ENCODE measurements around the gene NTF4.

The NTF4 gene

DNA sequence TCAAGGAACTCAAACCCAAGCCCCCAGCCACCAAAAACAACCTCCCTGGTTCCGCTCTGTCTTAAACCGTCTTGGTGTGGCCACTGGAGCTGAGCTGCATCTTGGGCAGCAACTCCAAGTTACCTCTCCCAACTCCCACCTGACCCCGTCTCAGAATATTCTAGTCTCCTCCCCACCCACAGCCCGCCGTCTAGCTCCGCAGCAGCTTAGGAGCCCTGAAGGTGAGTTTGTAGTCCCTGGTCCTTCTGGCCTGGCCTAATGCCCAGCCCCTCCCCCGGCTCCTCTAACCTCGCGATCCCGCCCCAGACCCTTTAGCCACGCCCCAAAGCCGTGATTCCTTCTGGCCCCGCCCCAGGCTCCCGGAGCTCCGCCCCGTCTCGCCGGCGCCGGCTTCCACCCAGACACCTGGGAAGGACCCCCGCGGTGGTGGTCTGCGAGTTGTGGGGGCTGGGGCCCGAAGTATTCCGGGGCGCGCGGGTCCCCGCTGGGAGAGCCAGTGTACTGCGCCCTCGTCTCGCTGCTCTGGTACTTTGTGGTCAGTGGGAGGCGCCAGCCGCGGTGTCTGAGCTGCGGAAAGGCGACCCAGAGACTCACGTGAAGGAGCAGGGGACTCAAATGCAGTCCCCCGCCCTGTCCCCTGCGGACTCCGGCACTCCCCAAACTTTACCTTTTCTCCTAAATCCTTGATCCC lies 45.2 kb downstream of the NTF4 start:
- DNase-seq: peak; percentile 29 to 58 (median 45)

DNA sequence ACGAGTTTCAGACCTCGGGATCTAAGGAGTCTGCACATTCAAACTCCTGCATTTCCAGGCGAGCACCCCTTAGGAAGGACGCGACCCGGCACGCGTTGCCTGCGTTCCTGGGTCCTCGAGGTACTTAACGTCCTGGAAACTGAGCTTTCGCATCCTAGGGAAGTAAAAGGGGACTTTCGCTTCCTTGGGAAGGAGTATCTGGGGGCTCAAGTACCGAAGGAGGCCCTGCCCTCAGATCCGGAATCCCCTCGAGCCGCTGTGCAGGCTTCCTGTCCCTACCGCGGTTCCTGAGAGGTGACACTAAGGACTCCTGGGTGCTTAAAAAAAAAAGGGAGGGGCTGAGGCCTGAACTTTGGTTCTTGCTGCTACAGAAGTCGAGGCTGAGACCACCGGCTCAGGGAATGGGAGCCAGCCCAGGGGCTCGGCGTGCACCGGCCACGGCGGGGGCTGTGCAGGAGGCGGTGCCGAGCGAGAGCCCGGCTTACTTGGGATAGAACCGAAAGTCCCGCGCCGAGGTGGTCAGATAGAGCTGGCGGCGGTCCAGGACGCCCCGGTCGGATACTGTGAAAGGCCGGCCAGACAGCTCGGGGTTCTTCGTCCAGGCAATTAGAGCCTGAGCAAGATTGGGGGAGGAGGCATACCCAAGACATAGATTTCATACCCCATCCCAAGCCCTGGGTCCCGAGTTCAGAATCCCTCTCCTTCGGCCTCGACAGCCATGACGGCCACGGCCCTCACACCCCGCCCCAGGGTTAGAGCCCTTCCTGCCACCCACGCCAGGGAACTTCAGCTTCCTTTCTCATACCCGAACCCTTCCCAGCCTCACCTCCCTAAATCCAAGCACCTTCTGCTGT lies 46.0 kb downstream of the NTF4 start:
- peak in 2 of 4 experiments; percentile 10 to 18 for DNase-seq

DNA sequence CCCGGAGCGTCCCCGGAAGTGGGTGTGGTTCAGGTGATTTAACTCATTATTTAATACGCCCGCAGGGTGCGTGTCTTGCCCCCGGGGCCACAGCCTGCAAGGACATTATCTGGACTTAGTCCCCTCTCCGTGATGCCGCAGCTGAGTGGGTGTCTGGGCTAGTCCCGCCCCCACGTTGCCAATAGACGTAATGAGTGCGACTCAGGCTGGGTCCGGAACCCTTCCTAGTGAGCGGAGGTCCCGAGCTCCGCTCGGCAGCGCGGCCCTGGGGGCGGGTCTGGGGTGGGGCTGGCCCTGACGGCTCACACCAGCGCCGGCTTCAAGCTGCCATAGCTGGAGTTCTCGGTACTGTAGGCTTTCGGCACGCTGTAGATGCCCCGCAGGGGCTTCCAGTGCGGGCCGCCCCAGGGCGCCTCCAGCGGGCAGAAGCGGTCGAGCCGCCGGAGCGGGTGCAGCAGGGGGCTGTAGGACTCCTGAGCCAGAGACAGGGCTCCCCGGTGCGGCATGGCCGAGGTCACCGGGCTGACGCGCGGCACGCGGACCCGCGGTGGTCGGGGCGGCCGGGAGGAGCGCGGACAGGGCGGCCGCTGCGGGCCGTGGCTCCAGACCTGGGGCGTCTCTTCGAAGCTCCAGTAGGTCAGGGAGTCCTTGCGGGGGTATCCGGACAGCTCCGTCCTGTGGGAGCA lies 46.8 kb downstream of the NTF4 start:
- DNase-seq: peak; percentile 49 to 76 (median 56)

DNA sequence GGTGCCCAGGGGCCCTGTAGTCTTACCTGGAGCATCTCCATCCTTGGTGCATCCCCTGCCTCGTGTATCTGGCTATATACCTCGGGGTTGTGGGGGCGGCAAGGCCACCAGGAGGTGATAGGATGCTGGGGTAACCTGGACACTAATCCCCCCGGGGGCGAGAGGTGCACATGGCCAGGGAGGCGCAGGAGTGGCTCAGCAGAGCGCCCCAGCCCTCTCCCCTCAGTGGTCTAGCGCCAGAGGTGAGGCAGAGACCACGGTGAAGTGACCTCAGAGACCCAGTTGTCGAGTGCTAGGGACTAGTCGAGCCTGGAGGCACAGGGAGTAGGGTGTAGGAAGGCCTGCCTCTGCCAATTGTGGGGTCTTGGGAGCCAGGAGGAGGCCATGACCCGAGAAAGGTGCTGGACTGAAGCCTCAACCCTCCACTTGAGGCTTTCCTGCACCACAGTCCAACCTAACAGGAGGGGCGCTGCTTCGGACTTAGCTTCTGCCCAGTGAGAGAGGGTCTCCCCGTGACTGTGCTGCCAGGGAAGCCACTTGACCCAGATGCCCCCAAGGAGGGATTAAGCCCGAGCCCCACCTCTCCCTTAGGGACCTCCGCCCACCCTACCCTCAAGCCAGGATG lies 47.5 kb downstream of the NTF4 start, which contains the start of gene LHB:
Gene LHB, minus strand, starts transcription at position 51 of the 625 bp plus-strand sequence. Its CDS starts 10 bp downstream, at position 41.
- DNase-seq: no peak

DNA sequence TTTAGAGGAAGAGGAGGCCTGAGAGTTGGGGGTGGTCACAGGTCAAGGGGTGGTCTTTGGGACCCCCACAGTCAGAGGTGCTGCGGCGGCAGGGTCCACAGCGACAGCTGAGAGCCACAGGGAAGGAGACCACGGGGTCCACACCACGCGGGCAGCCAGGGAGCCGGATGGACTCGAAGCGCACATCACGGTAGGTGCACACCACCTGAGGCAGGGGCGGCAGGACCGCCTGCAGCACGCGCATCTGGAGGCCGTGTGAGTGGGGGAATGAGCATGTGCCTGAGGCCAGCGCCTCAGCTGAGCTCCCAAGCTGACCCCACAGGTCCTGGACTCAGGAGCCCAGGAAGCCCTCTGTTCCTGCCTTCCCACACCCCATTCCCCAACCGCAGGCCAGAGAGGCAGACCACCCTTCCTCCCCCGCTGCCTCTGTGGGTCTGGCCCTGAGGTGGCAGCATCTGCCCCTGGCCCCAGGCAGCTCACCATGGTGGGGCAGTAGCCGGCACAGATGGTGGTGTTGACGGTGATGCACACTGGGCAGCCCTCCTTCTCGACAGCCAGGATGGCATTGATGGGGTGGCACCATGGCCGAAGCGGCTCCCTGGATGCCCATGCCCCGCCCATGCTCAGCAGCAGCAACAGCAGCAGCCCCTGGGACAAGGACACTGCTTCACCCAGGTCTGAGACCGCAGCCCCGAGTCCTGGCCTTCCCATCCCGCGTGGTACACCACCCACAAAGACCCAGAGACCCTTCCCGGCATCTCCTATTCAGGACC lies 48.4 kb downstream of the NTF4 start:
- DNase-seq: no peak

DNA sequence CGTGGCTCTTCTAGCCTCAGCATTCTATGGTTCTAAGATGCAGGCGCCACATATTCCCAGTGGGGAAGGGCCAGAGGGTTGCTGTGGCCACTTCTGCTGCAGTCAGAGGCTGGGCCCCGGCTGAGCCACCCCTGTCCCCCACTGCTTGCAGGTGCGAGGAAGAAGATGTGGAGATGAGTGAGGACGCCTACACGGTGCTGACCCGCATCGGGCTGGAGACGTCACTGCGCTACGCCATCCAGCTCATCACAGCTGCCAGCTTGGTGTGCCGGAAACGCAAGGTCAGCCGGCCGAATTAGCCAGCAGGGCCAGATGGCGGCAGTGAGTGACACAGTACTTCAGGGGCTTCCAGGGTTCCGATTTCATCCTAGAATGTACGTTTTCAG lies 49.8 kb downstream of the NTF4 start:
- DNase-seq: no peak

DNA sequence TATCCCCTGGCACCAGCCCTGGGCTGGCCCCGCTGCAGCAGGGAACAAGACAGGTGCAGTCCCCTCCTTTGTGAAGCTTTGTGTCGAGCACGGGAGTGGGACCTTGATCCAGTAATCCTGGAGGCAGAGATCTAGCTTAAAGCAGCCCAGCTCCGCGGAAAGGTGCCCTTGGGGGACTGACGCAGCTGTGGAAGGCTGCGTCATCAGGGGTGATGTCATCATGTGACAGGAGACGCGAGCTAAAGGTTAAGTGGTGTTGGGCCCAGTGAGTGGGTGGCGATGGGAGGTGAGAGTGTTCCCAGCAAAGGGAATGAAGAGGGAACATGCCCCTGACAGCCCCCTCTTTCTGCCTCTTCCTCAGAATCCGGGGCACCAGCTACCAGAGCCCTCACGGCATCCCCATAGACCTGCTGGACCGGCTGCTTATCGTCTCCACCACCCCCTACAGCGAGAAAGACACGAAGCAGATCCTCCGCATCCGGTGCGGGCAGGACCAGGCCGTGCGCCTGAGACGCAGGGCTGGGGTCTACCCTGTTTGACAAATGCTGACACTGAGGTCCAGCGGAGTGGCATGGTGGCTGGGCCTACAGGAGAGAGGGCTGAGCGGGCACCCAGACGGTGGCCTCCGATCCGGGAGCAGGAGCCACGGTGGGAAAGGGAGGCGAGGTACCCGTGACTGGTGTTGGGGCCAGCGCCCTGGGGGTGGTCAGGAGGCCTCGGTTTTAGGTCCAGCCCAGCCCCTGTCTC lies 50.3 kb downstream of the NTF4 start:
- no peak for DNase-seq

DNA sequence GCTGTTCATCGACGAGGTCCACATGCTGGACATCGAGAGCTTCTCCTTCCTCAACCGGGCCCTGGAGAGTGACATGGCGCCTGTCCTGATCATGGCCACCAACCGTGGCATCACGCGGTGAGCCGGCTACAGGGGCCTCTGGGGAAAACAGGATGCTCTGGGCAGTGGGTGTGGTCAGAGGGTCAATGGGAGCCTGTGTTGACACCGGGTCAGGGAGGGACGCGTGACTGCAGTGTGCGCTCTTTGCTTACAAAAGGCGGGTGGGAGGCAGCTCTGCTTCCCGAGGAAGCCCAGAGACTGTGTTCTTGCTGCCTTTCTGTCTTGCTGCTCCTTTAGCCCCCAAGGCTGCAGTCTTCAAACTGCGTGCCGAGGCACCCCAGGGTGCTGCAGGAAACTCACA lies 53.4 kb downstream of the NTF4 start:
- no peak for DNase-seq

Data from suppressor macrophage (primary cell).